Neural crest cell (in vitro differentiated cells): Measurements from ENCODE around the gene EMILIN1. TPM values are rescaled to one million over a fixed set of nuclear protein-coding genes. Genes with fewer than 3 reads are reported as not detected.
A peak's percentile ranks its signal among the peaks of the same experiment; 100 is the strongest.

Experiments
- DNase-seq: peaks from one replicate; pipeline ENCODE4 v3.0.0; 2021; ENCODE audit warnings: low read depth, mixed read lengths, low spot score
- H3K27ac Mint-ChIP-seq: one replicate; pipeline ENCODE4 v1.8.0; 2021; ENCODE audit warnings: mild to moderate bottlenecking, mixed read lengths; ENCODE audit not compliant: unreplicated experiment
- H3K27me3 Mint-ChIP-seq: 2 replicates; pipeline ENCODE4 v1.8.0; 2021; ENCODE audit warnings: low read depth, mild to moderate bottlenecking, mixed read lengths
- H3K36me3 Mint-ChIP-seq: 2 replicates; pipeline ENCODE4 v1.8.0; 2021; ENCODE audit warnings: low read depth, mild to moderate bottlenecking, mixed read lengths
- H3K4me1 Mint-ChIP-seq: 2 replicates; pipeline ENCODE4 v1.8.0; 2021; ENCODE audit warnings: mixed read lengths
- H3K4me3 Mint-ChIP-seq: one replicate; pipeline ENCODE4 v1.8.0; 2021; ENCODE audit warnings: mild to moderate bottlenecking, mixed read lengths
- H3K9me3 Mint-ChIP-seq: 2 replicates; pipeline ENCODE4 v1.8.0; 2021; ENCODE audit warnings: mixed read lengths
- total RNA-seq: library from RNA; stranded (reverse); gene quantifications from 2 replicates; pipeline ENCODE4 v1.2.1, GENCODE V29; 2021
- TF ChIP-seq, protein P1 (sequence below): fragments of 200-600 bp; sonication (generic); conservative IDR thresholded peaks from 2 replicates; pipeline ENCODE4 v1.5.0; 2021; ENCODE audit warnings: antibody characterized with exemption, mild to moderate bottlenecking

EMILIN1 gene
- total RNA-seq, 1 donor from 2014 or later: 24.1 TPM

- Mint-ChIP-seq H3K4me1 (peaks cover 12% of the 10 kb centered on the region), H3K4me3 (peak overlapping the region; percentile 66), H3K9me3 (no peaks in the 10 kb centered on the region), H3K27ac (no peak overlapping the region), H3K36me3 (peaks cover 2% of the 10 kb centered on the region), H3K27me3 (no peaks in the 10 kb centered on the region)
- TF ChIP-seq, protein P1, sequence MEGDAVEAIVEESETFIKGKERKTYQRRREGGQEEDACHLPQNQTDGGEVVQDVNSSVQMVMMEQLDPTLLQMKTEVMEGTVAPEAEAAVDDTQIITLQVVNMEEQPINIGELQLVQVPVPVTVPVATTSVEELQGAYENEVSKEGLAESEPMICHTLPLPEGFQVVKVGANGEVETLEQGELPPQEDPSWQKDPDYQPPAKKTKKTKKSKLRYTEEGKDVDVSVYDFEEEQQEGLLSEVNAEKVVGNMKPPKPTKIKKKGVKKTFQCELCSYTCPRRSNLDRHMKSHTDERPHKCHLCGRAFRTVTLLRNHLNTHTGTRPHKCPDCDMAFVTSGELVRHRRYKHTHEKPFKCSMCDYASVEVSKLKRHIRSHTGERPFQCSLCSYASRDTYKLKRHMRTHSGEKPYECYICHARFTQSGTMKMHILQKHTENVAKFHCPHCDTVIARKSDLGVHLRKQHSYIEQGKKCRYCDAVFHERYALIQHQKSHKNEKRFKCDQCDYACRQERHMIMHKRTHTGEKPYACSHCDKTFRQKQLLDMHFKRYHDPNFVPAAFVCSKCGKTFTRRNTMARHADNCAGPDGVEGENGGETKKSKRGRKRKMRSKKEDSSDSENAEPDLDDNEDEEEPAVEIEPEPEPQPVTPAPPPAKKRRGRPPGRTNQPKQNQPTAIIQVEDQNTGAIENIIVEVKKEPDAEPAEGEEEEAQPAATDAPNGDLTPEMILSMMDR: no peak
- no peak for DNase-seq
Measured at GRCh38 chr2:27131429-27131828, 53.0 kb downstream of the EMILIN1 start.

DNA sequence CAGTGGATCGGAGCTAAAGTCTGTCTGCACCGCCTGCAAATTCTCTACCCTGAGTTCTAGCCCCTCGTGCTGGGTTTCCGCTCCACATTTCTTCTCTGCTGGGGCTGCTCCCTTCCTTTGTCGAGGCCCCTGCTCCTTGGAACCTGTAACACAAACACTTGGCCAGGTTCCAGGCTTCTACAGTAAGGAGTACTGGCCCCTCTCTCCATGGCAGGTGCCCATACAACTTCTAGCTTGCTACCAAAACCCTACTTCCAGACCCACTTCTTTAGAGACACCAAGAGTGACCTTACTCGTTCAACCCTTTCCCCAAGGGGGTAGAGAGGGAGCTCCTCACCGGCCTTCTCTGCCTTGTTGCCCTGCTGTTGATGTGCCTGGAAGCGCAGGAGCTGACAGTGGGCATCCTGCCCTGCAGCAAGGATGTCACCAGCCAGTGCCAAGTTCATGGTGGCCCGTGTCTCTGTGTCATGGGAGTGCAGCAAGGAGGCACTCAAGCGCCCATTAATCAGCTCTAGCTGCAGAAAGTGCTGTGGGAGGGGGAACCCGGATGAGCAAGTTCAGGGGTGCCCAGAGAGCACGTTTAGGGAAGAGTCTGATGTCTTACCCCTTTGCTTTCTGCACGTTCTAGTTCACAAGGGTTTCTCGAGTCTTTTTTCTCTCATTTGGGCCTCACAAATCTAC lies 54.9 kb downstream of the EMILIN1 start:
- Mint-ChIP-seq H3K27me3 (no peaks in the 10 kb centered on the region), H3K4me1 (peaks cover 12% of the 10 kb centered on the region), H3K36me3 (peaks cover 2% of the 10 kb centered on the region), H3K27ac (peak overlapping the region; percentile 35), H3K4me3 (peak overlapping the region; percentile 94), H3K9me3 (no peaks in the 10 kb centered on the region)
- TF ChIP-seq, protein P1: no peak
- DNase-seq: no peak

GRCh38 chr2:27133905-27134780 lies 55.7 kb downstream of the EMILIN1 start, which contains the start of gene PREB:
TSS of gene PREB (minus strand) at chr2:27134636. CDS start at chr2:27134421, 215 bp downstream.
- Mint-ChIP-seq H3K36me3 (peaks cover 2% of the 10 kb centered on the region), H3K4me1 (peaks cover 12% of the 10 kb centered on the region), H3K4me3 (peak within 1 kb of the TSS; percentile 94), H3K27ac (peak within 1 kb of the TSS; percentile 98), H3K9me3 (no peaks in the 10 kb centered on the region), H3K27me3 (no peaks in the 10 kb centered on the region)
- peak; percentile 99 for DNase-seq
- TF ChIP-seq, protein P1: peak; percentile 32

DNA sequence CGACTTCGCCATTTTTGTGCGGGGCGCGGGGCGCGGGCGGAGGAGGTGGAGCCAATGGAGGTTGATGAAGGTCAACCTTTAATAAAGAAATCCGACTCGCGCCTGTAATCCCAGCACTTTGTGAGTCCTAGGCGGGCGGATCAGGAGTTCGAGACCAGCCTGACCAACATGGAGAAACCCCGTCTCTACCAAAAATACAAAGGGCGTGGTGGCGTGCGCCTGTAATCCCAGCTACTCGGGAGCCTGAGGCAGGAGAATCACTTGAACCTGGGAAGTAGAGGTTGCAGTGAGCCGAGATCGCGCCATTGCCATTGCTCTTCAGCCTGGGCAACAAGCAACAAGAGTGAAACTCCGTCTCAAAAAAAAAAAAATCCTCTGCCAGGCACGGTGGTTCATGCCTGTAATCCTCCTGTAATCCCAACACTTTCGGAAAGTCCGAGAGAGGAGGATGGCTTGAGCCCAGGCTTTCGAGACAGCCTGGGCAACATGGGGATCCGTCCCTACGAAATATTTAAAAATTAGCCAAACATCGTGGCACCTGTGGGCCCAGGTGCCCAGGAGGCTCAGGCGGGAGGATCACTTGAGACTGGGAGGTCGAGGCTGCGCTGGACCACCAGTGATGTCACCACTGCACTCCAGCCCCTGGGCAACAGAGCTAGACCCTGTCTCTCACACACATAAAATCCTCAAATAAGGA lies 56.5 kb downstream of the EMILIN1 start:
- DNase-seq: no peak
- TF ChIP-seq, protein P1: no peak
- Mint-ChIP-seq H3K27me3 (peaks cover 6% of the 10 kb centered on the region), H3K9me3 (no peaks in the 10 kb centered on the region), H3K36me3 (peaks cover 2% of the 10 kb centered on the region), H3K27ac (peak overlapping the region; percentile 57), H3K4me1 (peaks cover 12% of the 10 kb centered on the region), H3K4me3 (peak overlapping the region; percentile 94)

DNA sequence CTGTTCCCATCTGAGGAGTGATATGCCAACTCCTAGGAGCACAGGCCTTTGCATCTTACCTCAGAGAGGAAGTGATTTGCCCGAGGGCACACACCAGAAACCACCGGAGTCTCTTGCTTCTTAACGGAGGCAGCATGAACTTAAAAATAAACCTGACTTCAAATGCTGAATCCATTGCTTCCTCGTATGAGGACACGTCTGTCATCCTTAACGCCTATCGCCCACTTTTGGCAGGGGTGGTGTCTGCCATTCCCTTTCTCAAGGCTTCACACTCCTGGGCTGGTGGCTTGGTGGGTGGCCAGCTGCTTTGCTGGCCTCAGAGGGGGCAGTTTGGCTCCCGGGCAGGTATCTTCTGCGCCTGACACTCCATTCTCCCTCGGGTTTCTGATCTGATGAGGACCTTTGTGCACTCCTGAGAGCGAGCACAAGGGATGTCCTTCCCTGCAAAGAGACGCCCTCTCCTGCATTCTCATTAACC lies 57.1 kb downstream of the EMILIN1 start:
- Mint-ChIP-seq H3K4me1 (peaks cover 12% of the 10 kb centered on the region), H3K4me3 (peak overlapping the region; percentile 86), H3K9me3 (no peaks in the 10 kb centered on the region), H3K27ac (peak overlapping the region; percentile 57), H3K27me3 (peaks cover 9% of the 10 kb centered on the region), H3K36me3 (no peaks in the 10 kb centered on the region)
- TF ChIP-seq, protein P1: no peak
- no peak for DNase-seq
